ENCODE results near the gene ANKRD40. TPM values are rescaled to one million over a fixed set of nuclear protein-coding genes. Genes with fewer than 3 reads are reported as not detected.
A peak's percentile ranks its signal among the peaks of the same experiment; 100 is the strongest.
"Not testable (repeated sequence)": the region's sequence is repeated elsewhere in the genome, so short reads cannot be mapped to it uniquely, and the experiment has no call there.

The ANKRD40 gene
- total RNA-seq, 2 donors from 2014 or later, result 21.3 to 27.0 TPM

DNA sequence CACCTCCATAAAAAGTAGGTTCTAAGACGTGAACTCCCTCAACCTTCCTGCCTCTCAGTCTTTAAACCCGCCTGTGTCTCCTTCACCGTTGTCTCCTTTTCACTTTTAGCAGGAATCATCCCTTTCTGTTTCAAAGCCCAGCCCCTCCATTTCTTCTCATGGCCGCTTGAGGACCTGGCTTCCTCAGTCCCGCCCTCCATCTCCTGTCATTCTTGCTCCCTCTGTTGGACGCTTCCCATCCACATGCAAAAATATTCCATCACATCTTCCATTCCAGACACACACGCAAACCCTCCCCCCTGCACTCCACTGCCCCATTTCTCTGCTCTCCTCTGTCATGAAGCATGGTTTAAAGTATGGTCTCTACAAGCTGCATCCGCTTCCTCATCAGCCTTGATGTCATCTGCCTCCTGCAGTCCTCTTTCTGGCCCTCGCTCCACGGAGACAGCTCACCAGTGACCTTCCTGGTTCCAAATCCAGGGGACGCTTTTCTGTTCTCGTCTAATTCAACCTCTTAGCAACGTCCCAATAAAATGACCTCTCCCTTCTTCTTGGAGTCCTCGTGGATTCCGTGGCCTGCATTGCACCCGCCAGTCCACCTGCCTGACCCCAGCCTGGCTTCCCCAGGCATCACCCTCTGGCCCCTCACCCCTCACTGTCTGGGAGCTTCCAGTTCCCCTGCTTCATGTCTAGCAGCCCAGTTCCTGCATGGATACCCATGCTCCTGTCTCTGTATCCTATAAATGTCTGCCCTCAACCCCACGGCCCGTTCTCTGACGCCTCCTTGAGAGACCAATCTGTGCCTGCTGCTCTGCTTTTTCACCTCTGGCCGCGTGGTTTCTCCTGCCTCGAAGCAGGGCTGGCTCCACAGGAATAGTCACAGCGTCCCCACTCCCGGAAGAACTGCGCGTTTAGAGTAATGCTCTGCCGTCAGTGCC is 26.2 kb downstream of the ANKRD40 start:
- TF ChIP-seq, protein P1, sequence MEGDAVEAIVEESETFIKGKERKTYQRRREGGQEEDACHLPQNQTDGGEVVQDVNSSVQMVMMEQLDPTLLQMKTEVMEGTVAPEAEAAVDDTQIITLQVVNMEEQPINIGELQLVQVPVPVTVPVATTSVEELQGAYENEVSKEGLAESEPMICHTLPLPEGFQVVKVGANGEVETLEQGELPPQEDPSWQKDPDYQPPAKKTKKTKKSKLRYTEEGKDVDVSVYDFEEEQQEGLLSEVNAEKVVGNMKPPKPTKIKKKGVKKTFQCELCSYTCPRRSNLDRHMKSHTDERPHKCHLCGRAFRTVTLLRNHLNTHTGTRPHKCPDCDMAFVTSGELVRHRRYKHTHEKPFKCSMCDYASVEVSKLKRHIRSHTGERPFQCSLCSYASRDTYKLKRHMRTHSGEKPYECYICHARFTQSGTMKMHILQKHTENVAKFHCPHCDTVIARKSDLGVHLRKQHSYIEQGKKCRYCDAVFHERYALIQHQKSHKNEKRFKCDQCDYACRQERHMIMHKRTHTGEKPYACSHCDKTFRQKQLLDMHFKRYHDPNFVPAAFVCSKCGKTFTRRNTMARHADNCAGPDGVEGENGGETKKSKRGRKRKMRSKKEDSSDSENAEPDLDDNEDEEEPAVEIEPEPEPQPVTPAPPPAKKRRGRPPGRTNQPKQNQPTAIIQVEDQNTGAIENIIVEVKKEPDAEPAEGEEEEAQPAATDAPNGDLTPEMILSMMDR (IDR thresholded peaks at IDR 0.05), result peak in 4 of 7 experiments; percentile 17 to 56 (median 49)
- TF ChIP-seq POLR2A (IDR thresholded peaks at IDR 0.05), result no peak
- Histone ChIP-seq H3K9me3 (no peaks in the 10 kb centered on the region), H3K27ac (peak overlapping the region in 1 of 4 donors; percentile 53), H3K4me3 (no peak overlapping the region), H3K36me3 (replicated peaks in 1 of 2; ENCODE audit: insufficient read depth in 1 of 2, low read depth in 2 of 2) (no peaks in the 10 kb centered on the region), H3K4me1 (peaks cover 36% of the 10 kb centered on the region), H3K27me3 (no peaks in the 10 kb centered on the region)
- intact Hi-C loops (cut with DNase I), result loop anchor here (5.0 kb wide), 1 partner anchor 34 kb away; no protein-coding TSS in a partner anchor
- ATAC-seq (no peak), DNase-seq (peak in 3 of 4 donors; percentile 30 to 59 (median 49))
- 64 to 76% methylated on average over 27 of the region's 27 CpGs for WGBS, 2 donors

DNA sequence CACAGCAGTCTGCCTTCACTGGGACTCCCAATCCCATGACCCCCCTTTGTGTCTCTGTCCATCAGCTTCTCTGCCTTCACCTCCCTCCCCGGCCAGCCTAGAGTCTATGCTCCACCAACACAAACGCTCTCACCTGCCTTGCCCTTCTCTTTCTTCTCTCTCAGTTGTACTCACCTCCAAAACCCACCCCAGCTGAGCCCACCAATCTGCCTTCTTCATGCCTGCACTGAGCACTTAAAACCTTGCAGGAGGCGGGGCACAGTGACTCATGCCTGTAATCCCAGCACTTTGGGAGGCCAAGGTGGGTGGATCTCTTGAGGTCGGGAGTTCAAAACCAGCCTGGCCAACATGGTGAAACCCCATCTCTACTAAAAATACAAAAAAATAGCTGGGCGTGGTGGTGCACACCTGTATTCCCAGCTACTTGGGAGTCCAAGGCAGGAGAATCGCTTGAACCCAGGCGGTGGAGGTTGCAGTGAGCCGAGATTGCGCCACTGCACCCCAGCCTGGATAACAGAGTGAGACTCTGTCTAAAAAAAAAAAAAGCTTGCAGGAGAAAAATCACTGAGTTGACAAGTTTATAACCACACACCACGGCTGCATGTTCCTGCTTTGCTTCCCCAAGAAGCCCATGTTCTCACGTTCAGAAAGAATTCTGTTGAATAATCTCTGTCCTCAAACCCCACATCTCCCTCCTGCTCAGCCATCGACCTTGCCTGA is 27.0 kb downstream of the ANKRD40 start:
- Histone ChIP-seq H3K4me1 (peaks cover 36% of the 10 kb centered on the region), H3K27ac (peak overlapping the region in 1 of 4 donors; percentile 53)
- not testable (repeated sequence) for H3K4me3 ChIP-seq; H3K36me3 ChIP-seq (replicated peaks in 1 of 2; ENCODE audit: insufficient read depth in 1 of 2, low read depth in 2 of 2); ATAC-seq; H3K27me3 ChIP-seq; H3K9me3 ChIP-seq
- 65 to 71% methylated on average over 12 of the region's 12 CpGs for WGBS, 2 donors
- DNase-seq, result peak in 1 of 4 donors; percentile 9
- intact Hi-C loops (cut with DNase I), result loop anchor here (5.0 kb wide), 1 partner anchor 33 kb away; no protein-coding TSS in a partner anchor

DNA sequence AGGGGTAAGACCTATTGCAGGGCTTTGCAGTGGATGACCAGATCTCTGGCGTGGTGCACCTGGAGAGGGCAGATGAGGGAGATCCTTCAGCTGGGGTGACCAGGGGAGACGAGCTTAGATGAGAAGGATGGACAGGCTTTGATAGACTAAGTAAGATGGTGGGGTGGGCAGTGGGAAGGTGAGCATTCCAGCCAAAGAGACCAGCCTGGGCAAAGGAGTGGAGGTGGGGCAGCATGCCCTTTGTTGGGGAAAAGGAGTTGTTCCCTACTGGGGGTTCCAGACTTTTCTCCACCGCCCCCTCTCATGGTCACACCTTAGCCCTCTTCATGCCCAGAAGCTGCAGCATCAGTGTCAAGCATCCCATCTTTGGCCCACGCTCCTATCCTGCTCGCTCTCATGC is 27.6 kb downstream of the ANKRD40 start:
- no peak for ATAC-seq
- Histone ChIP-seq H3K36me3 (replicated peaks in 1 of 2; ENCODE audit: insufficient read depth in 1 of 2, low read depth in 2 of 2) (peaks cover 0 to 2% of the 10 kb centered on the region in 2 donors), H3K4me1 (peaks cover 38% of the 10 kb centered on the region), H3K9me3 (no peaks in the 10 kb centered on the region), H3K27me3 (no peaks in the 10 kb centered on the region), H3K4me3 (no peak overlapping the region), H3K27ac (no peak overlapping the region)
- TF ChIP-seq, protein P1 (IDR thresholded peaks at IDR 0.05), result no peak
- no peak for TF ChIP-seq POLR2A (IDR thresholded peaks at IDR 0.05)
- 98% methylated on average over 5 of the region's 5 CpGs for WGBS, 2 donors
- intact Hi-C loops (cut with DNase I), result loop anchor here (5.0 kb wide), 1 partner anchor 33 kb away; no protein-coding TSS in a partner anchor
- peak in 1 of 4 donors; percentile 9 for DNase-seq

DNA sequence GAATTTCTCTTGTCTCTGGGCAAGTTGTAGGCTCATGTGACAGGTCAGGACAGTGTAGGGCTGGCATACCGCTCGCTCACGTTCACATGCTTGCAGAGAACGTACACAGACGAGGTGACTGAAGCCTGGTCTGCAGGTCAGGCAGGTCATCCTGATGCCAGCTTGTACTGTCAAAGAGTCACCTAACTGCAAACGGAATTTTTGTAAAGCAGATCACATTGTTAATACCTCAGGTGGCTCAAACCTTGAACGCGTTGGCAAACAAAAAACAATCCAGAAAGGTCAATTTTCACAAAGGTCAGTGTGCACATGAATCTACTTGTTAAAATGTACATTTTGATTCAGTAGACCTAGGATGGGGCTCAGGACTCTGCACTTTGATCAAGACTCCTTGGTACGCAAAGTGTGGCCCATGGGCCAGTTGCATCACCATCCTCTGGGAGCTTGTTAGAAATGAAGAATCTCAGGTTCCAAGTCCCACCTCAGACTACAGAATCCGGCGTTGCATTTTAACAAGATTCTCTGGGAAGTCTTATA is 28.6 kb downstream of the ANKRD40 start:
- ATAC-seq, result no peak
- TF ChIP-seq, protein P1 (IDR thresholded peaks at IDR 0.05), result no peak
- TF ChIP-seq POLR2A (IDR thresholded peaks at IDR 0.05), result no peak
- H3K27ac ChIP-seq, result no peak overlapping the region
- H3K36me3 ChIP-seq (replicated peaks in 1 of 2; ENCODE audit: insufficient read depth in 1 of 2, low read depth in 2 of 2), result peaks cover 0 to 2% of the 10 kb centered on the region in 2 donors
- no peaks in the 10 kb centered on the region for H3K9me3 ChIP-seq
- no peaks in the 10 kb centered on the region for H3K27me3 ChIP-seq
- peaks cover 28% of the 10 kb centered on the region for H3K4me1 ChIP-seq
- WGBS, 2 donors, result 82 to 86% methylated on average over 7 to 11 of the region's 11 CpGs
- intact Hi-C loops (cut with DNase I), result no loop called here
- H3K4me3 ChIP-seq, result no peak overlapping the region
- DNase-seq, result no peak
